ENCODE data around the gene RFXAP.
"Not testable (repeated sequence)": the region's sequence is repeated elsewhere in the genome, so short reads cannot be mapped to it uniquely, and the experiment has no call there.

RFXAP gene

GRCh38 chr13:36818804-36819738 lies at the start of gene RFXAP:
Gene RFXAP (plus strand): TSS chr13:36819222. CDS start chr13:36819358, 136 bp downstream.
- peak; percentile 90 to 92 for DNase-seq

- DNase-seq = no peak
These were observed 49.5 kb upstream of the RFXAP start for GRCh38 chr13:36769545-36769944.

GRCh38 chr13:36770741-36771140 lies 48.3 kb upstream of the RFXAP start:
- DNase-seq = no peak

- no peak for DNase-seq
These were observed 46.2 kb upstream of the RFXAP start for GRCh38 chr13:36772853-36773252.

GRCh38 chr13:36774931-36775330 lies 44.1 kb upstream of the RFXAP start:
- no peak for DNase-seq

- DNase-seq = no peak
These were observed 42.8 kb upstream of the RFXAP start for GRCh38 chr13:36776175-36776574.

- DNase-seq = no peak
These were observed 40.8 kb upstream of the RFXAP start for GRCh38 chr13:36778083-36778671.

- no peak for DNase-seq
These were observed 35.1 kb upstream of the RFXAP start for GRCh38 chr13:36783890-36784289.

GRCh38 chr13:36786175-36786574 lies 32.8 kb upstream of the RFXAP start:
- not testable (repeated sequence) for DNase-seq

- DNase-seq = no peak
These were observed 31.8 kb upstream of the RFXAP start for GRCh38 chr13:36787181-36787580.

GRCh38 chr13:36788276-36788675 lies 30.7 kb upstream of the RFXAP start:
- no peak for DNase-seq

- DNase-seq = no peak
These were observed 30.0 kb upstream of the RFXAP start for GRCh38 chr13:36789061-36789460.

GRCh38 chr13:36789730-36790129 lies 29.3 kb upstream of the RFXAP start:
- no peak for DNase-seq

GRCh38 chr13:36794706-36795105 lies 24.3 kb upstream of the RFXAP start:
- DNase-seq = no peak

GRCh38 chr13:36795463-36795862 lies 23.6 kb upstream of the RFXAP start:
- no peak for DNase-seq

GRCh38 chr13:36796052-36796451 lies 23.0 kb upstream of the RFXAP start:
- no peak for DNase-seq

GRCh38 chr13:36801035-36801434 lies 18.0 kb upstream of the RFXAP start:
- DNase-seq = no peak

GRCh38 chr13:36804588-36804987 lies 14.4 kb upstream of the RFXAP start:
- no peak for DNase-seq

GRCh38 chr13:36806102-36806501 lies 12.9 kb upstream of the RFXAP start:
- no peak for DNase-seq

GRCh38 chr13:36807616-36808015 lies 11.4 kb upstream of the RFXAP start:
- no peak for DNase-seq

- DNase-seq = no peak
These were observed 5.8 kb upstream of the RFXAP start for GRCh38 chr13:36813225-36813624.

- no peak for DNase-seq
These were observed 4.6 kb upstream of the RFXAP start for GRCh38 chr13:36814465-36814864.

- no peak for DNase-seq
These were observed 4.0 kb upstream of the RFXAP start for GRCh38 chr13:36815062-36815461.
